B cell (primary cell): ENCODE results near the gene MYEF2.

ENCODE experiments used
- CTCF ChIP-seq: fragments of 200-600 bp; IDR thresholded peaks from one replicate; pipeline ENCODE4 v1.8.0; 2022; ENCODE audit warnings: antibody characterized with exemption, mild to moderate bottlenecking
- EZH2 ChIP-seq: IDR thresholded peaks from 2 replicates; pipeline ENCODE4 v1.6.1; 2012; ENCODE audit warnings: borderline replicate concordance, low read depth, mild to moderate bottlenecking, moderate library complexity, low read length; ENCODE audit not compliant: insufficient read depth, poor library complexity, severe bottlenecking

GRCh38 chr15:48175126-48175525, 3.0 kb downstream of the MYEF2 start:
- TF ChIP-seq CTCF (no peak), EZH2 (no peak)
